Hematopoietic multipotent progenitor cell treated with erythropoietin and hydrocortisone succinate and interleukin-3 and kit ligand, for 6 days (in vitro differentiated cells): ENCODE measurements around the gene IL1RAPL2.
"Not testable (repeated sequence)": the region's sequence is repeated elsewhere in the genome, so short reads cannot be mapped to it uniquely, and the experiment has no call there.

ENCODE experiments used
- DNase-seq: peaks from one replicate; pipeline ENCODE4 v3.0.0-alpha.2; 2015

Gene IL1RAPL2

GRCh38 chrX:105645667-105646357 lies 1079.8 kb downstream of the IL1RAPL2 start:
- DNase-seq, result no peak

- DNase-seq, result no peak
Measured at GRCh38 chrX:105646592-105647372, 1080.8 kb downstream of the IL1RAPL2 start.

- no peak for DNase-seq
Measured at GRCh38 chrX:105647749-105648148, 1081.8 kb downstream of the IL1RAPL2 start.

- DNase-seq, result no peak
Measured at GRCh38 chrX:105648732-105649131, 1082.7 kb downstream of the IL1RAPL2 start.

- DNase-seq, result no peak
Measured at GRCh38 chrX:105650577-105650976, 1084.6 kb downstream of the IL1RAPL2 start.

GRCh38 chrX:105650986-105651385 lies 1085.0 kb downstream of the IL1RAPL2 start:
- no peak for DNase-seq

GRCh38 chrX:105653891-105654290 lies 1087.9 kb downstream of the IL1RAPL2 start:
- DNase-seq, result no peak

GRCh38 chrX:105658136-105658535 lies 1092.1 kb downstream of the IL1RAPL2 start:
- no peak for DNase-seq

GRCh38 chrX:105662248-105662647 lies 1096.2 kb downstream of the IL1RAPL2 start:
- no peak for DNase-seq

- no peak for DNase-seq
Measured at GRCh38 chrX:105664243-105664642, 1098.2 kb downstream of the IL1RAPL2 start.

- DNase-seq, result not testable (repeated sequence)
Measured at GRCh38 chrX:105684288-105684687, 1118.3 kb downstream of the IL1RAPL2 start.

GRCh38 chrX:105694839-105695238 lies 1128.8 kb downstream of the IL1RAPL2 start:
- no peak for DNase-seq

GRCh38 chrX:105695451-105695850 lies 1129.5 kb downstream of the IL1RAPL2 start:
- DNase-seq, result no peak

GRCh38 chrX:105696870-105697269 lies 1130.9 kb downstream of the IL1RAPL2 start:
- DNase-seq, result no peak

GRCh38 chrX:105697984-105698781 lies 1132.2 kb downstream of the IL1RAPL2 start:
- DNase-seq, result no peak

GRCh38 chrX:105700331-105700730 lies 1134.3 kb downstream of the IL1RAPL2 start:
- no peak for DNase-seq

GRCh38 chrX:105701310-105702052 lies 1135.5 kb downstream of the IL1RAPL2 start:
- no peak for DNase-seq

GRCh38 chrX:105703876-105704275 lies 1137.9 kb downstream of the IL1RAPL2 start:
- DNase-seq, result no peak

GRCh38 chrX:105706041-105706440 lies 1140.0 kb downstream of the IL1RAPL2 start:
- no peak for DNase-seq

GRCh38 chrX:105711805-105712204 lies 1145.8 kb downstream of the IL1RAPL2 start:
- no peak for DNase-seq

- no peak for DNase-seq
Measured at GRCh38 chrX:105715746-105716145, 1149.7 kb downstream of the IL1RAPL2 start.

GRCh38 chrX:105723966-105724735 lies 1158.2 kb downstream of the IL1RAPL2 start:
- no peak for DNase-seq
